Measurements from ENCODE around the gene ATG10.

Gene ATG10

DNA sequence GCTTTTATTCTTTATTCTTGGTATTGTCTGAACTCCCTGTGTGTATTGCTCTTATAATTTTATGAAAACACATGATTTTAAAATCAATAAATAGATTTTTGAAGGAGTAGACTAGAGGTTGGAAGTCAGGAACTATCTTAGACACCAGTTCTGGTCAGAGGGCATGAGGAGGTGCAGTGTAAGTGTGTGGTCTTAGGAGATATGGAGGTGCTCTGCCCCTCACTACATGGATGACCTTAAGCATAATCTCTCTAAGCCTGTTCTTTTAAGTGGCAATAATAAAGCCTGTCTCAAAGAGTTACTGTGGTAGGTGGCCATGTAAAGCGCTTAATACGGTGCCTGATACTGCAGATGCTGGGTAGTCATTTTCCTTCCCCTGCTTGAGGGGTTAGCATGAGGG lies 272.3 kb downstream of the ATG10 start:
- no peak for DNase-seq (ENCODE audit: low read depth)

DNA sequence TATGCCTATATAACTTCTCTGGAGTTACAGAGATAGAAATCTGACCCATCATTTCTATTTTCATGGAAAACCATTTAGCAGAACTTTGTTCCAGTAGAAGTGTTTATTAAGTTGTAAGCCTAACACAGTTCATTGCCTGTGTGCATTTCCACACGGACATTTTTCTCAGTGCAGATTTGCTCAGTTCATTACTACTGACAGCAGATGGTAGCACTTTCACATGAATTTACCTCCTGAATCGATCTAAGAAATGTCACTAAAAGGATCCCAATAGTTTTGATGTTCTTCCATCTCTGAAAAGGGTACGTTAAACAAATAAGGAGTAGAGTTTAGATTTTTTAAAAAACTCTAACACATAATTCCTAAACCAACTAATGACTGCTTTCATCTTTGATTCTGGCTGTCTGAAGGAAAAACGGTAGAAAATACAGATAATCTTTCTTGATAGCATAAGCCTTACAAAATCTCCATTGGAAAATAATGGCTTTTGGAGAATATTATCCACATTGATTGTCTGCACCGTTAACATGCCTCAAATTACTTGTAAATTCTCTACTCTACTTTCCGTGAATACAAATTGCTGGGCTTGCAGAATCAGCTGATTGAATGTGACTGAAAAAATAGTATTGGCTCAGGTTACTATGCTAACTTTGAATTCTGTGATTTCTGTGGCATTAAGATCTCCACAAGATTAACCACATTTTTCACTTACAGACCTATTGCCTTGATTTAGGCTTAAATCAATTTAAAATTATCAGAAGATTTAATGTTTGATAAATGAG lies 273.2 kb downstream of the ATG10 start:
- TF ChIP-seq, protein P1, sequence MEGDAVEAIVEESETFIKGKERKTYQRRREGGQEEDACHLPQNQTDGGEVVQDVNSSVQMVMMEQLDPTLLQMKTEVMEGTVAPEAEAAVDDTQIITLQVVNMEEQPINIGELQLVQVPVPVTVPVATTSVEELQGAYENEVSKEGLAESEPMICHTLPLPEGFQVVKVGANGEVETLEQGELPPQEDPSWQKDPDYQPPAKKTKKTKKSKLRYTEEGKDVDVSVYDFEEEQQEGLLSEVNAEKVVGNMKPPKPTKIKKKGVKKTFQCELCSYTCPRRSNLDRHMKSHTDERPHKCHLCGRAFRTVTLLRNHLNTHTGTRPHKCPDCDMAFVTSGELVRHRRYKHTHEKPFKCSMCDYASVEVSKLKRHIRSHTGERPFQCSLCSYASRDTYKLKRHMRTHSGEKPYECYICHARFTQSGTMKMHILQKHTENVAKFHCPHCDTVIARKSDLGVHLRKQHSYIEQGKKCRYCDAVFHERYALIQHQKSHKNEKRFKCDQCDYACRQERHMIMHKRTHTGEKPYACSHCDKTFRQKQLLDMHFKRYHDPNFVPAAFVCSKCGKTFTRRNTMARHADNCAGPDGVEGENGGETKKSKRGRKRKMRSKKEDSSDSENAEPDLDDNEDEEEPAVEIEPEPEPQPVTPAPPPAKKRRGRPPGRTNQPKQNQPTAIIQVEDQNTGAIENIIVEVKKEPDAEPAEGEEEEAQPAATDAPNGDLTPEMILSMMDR (IDR thresholded peaks at IDR 0.05; ENCODE audit: low read length, missing control alignments) = no peak
- no peak overlapping the region for H3K4me3 ChIP-seq (replicated peaks; ENCODE audit: low read depth, low read length)
- DNase-seq (ENCODE audit: low read depth) = no peak

More for the DNA sequence above, 272.3 kb downstream of the ATG10 start:
- H3K4me3 ChIP-seq (replicated peaks; ENCODE audit: low read depth, low read length) = no peak overlapping the region
- TF ChIP-seq, protein P1 (IDR thresholded peaks at IDR 0.05; ENCODE audit: low read length, missing control alignments) = no peak

GRCh38 chr5:82246960-82247574 lies 275.2 kb downstream of the ATG10 start:
- DNase-seq (ENCODE audit: low read depth) = no peak
- TF ChIP-seq, protein P1 (IDR thresholded peaks at IDR 0.05; ENCODE audit: low read length, missing control alignments) = no peak
- H3K4me3 ChIP-seq (replicated peaks; ENCODE audit: low read depth, low read length) = no peak overlapping the region

GRCh38 chr5:82252744-82253143 lies 280.9 kb downstream of the ATG10 start:
- TF ChIP-seq, protein P1 (IDR thresholded peaks at IDR 0.05; ENCODE audit: low read length, missing control alignments) = no peak
- H3K4me3 ChIP-seq (replicated peaks; ENCODE audit: low read depth, low read length) = no peak overlapping the region
- DNase-seq (ENCODE audit: low read depth) = no peak

GRCh38 chr5:82255844-82256243 lies 284.0 kb downstream of the ATG10 start:
- TF ChIP-seq, protein P1 (IDR thresholded peaks at IDR 0.05; ENCODE audit: low read length, missing control alignments) = no peak
- H3K4me3 ChIP-seq (replicated peaks; ENCODE audit: low read depth, low read length) = no peak overlapping the region
- DNase-seq (ENCODE audit: low read depth) = no peak

GRCh38 chr5:82257247-82257646 lies 285.4 kb downstream of the ATG10 start:
- no peak overlapping the region for H3K4me3 ChIP-seq (replicated peaks; ENCODE audit: low read depth, low read length)
- DNase-seq (ENCODE audit: low read depth) = no peak
- TF ChIP-seq, protein P1 (IDR thresholded peaks at IDR 0.05; ENCODE audit: low read length, missing control alignments) = no peak
